ENCODE measurements around the gene TNS3.

The TNS3 gene

DNA sequence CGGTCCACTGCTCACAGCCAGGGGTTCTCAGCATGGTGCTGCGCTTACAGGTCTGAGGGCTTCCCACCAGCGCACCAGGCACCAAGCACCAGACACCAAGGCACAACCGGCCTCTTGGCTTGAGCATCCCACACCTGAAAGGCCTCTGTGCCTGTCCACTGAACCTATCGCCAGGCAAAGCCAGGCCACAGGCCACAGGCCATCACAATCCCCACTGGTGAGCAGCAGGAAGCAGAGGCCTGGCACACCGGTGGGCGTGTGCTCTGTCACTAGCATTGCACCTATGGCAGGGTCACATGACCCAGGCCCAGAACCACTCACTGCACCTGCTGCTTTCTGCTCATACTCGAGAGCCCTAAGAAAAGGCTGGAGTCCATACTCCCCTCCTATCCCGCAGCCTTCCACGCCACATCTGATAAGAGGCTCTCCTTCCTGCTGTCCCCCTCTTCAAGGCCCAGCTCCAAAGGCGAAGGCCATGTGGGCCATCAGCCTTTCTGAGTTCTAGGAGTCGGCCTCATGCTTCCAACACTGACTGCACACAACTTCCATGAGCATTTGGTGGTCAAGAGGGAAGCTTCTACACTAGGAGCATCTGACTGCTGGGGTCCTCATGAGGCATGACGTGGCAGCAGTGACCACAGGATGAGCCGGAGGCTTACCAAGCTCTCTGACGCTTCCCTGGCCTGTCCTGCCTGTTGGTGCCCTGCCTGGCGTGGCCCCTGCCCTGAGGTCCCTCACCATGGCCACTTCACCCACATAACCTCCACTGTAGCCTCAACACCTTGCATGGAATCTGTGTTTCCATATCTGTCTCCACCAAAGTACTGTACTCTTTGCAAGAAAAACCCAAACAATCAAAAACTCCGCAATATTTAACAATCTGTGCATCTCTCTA is 166.3 kb downstream of the TNS3 start:
- Histone ChIP-seq H3K4me3 (ENCODE audit: low read depth, low read length) (no peak overlapping the region), H3K36me3 (no peaks in the 10 kb centered on the region), H3K27ac (no peak overlapping the region), H3K9me3 (ENCODE audit: severe bottlenecking) (no peaks in the 10 kb centered on the region), H3K27me3 (ENCODE audit: insufficient read depth, low read depth, severe bottlenecking) (no peaks in the 10 kb centered on the region)
- TF ChIP-seq, protein P1, sequence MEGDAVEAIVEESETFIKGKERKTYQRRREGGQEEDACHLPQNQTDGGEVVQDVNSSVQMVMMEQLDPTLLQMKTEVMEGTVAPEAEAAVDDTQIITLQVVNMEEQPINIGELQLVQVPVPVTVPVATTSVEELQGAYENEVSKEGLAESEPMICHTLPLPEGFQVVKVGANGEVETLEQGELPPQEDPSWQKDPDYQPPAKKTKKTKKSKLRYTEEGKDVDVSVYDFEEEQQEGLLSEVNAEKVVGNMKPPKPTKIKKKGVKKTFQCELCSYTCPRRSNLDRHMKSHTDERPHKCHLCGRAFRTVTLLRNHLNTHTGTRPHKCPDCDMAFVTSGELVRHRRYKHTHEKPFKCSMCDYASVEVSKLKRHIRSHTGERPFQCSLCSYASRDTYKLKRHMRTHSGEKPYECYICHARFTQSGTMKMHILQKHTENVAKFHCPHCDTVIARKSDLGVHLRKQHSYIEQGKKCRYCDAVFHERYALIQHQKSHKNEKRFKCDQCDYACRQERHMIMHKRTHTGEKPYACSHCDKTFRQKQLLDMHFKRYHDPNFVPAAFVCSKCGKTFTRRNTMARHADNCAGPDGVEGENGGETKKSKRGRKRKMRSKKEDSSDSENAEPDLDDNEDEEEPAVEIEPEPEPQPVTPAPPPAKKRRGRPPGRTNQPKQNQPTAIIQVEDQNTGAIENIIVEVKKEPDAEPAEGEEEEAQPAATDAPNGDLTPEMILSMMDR (IDR thresholded peaks at IDR 0.05; ENCODE audit: low read depth, low read length), result no peak
- no peak for DNase-seq

GRCh38 chr7:47414342-47415317 is 167.3 kb downstream of the TNS3 start:
- H3K36me3 ChIP-seq, result no peaks in the 10 kb centered on the region
- no peak for DNase-seq

DNA sequence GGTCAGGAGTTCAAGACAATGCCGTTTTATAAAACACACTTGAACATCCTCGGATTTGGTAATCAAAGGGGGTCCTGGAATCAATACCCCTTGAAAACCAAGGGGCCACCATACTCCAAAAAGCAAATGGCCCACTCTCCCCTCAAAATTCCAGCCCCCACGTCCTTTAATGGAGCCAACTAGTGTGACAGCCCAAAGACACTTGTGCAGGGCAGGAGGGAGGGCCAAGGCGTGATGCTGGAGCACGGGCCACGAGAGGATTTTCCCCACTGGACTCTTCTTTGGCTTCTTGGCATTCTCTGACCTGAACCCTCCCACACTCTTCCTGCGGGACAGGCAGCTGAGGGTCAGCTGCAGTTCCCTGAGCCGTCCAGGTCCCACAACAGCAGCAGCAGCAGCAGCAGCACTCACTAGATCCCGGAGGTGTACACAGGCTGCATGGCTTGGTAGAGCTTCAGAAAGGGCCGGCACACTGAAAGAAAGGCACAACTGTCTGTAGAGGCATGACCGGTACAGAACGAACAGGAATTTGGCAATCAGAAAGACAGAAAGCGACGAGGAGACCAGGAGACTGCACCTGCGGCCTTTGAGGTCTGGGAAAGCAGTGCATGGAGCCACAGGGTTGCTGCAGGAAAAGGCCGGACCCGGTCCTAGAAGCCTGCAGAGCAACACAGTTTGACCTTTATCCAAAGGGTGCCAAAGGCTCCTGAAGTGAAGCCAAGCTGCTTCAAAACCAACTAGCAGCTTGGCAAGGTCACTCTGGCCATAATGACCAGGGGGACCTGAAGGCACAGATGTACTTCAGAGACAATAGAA is 168.2 kb downstream of the TNS3 start:
- DNase-seq, result no peak
- H3K36me3 ChIP-seq, result no peaks in the 10 kb centered on the region

More at GRCh38 chr7:47414342-47415317, 167.3 kb downstream of the TNS3 start:
- TF ChIP-seq, protein P1 (IDR thresholded peaks at IDR 0.05; ENCODE audit: low read depth, low read length), result no peak
- H3K4me3 ChIP-seq (ENCODE audit: low read depth, low read length), result no peak overlapping the region
- no peaks in the 10 kb centered on the region for H3K27me3 ChIP-seq (ENCODE audit: insufficient read depth, low read depth, severe bottlenecking)
- H3K27ac ChIP-seq, result no peak overlapping the region
- H3K9me3 ChIP-seq (ENCODE audit: severe bottlenecking), result no peaks in the 10 kb centered on the region

DNA sequence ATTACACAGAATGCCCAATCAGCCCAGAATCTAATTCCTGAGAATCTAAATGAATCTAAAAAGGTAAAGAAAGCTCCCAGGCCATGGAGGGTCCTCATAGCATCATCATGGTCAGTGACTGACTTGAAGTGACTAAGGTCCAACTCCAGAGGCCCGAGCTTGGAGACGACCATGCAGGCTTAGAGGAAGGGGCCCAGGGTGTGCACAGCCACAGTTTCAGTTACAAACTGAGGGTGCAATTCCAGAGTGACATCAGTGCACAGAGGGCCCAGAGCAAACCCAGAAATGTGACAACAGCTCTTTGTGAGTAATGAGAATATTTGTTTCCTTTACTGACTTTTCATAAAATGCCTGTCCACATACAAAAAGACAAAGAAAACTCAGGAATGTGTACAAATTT is 170.0 kb downstream of the TNS3 start:
- no peaks in the 10 kb centered on the region for H3K36me3 ChIP-seq
- no peaks in the 10 kb centered on the region for H3K9me3 ChIP-seq (ENCODE audit: severe bottlenecking)
- H3K4me3 ChIP-seq (ENCODE audit: low read depth, low read length), result no peak overlapping the region
- TF ChIP-seq, protein P1 (IDR thresholded peaks at IDR 0.05; ENCODE audit: low read depth, low read length), result no peak
- no peak for DNase-seq
- H3K27ac ChIP-seq, result no peak overlapping the region
- H3K27me3 ChIP-seq (ENCODE audit: insufficient read depth, low read depth, severe bottlenecking), result no peaks in the 10 kb centered on the region

More for the DNA sequence above, 168.2 kb downstream of the TNS3 start:
- H3K9me3 ChIP-seq (ENCODE audit: severe bottlenecking), result no peaks in the 10 kb centered on the region
- no peaks in the 10 kb centered on the region for H3K27me3 ChIP-seq (ENCODE audit: insufficient read depth, low read depth, severe bottlenecking)
- H3K27ac ChIP-seq, result no peak overlapping the region
- H3K4me3 ChIP-seq (ENCODE audit: low read depth, low read length), result no peak overlapping the region
- TF ChIP-seq, protein P1 (IDR thresholded peaks at IDR 0.05; ENCODE audit: low read depth, low read length), result no peak

GRCh38 chr7:47411281-47411869 is 170.5 kb downstream of the TNS3 start:
- no peak for DNase-seq
- Histone ChIP-seq H3K36me3 (no peaks in the 10 kb centered on the region), H3K9me3 (ENCODE audit: severe bottlenecking) (no peaks in the 10 kb centered on the region), H3K4me3 (ENCODE audit: low read depth, low read length) (no peak overlapping the region), H3K27ac (no peak overlapping the region), H3K27me3 (ENCODE audit: insufficient read depth, low read depth, severe bottlenecking) (no peaks in the 10 kb centered on the region)
- TF ChIP-seq, protein P1 (IDR thresholded peaks at IDR 0.05; ENCODE audit: low read depth, low read length), result no peak
